HG03432 (cell line): ENCODE measurements around the gene GON4L.
"Not testable (repeated sequence)": the region's sequence is repeated elsewhere in the genome, so short reads cannot be mapped to it uniquely, and the experiment has no call there.

Source experiments
- ATAC-seq: cut with Tn5 transposase; IDR thresholded peaks from one replicate; pipeline ENCODE4 v1.9.1; 2021; ENCODE audit warnings: mild to moderate bottlenecking, moderate library complexity; ENCODE audit not compliant: unreplicated experiment

GON4L gene

GRCh38 chr1:155701675-155702074 lies 155.3 kb downstream of the GON4L start:
- not testable (repeated sequence) for ATAC-seq
